Esophagus muscularis mucosa (tissue), 4 donors: ENCODE measurements around the gene FBXL19. TPM values are rescaled to one million over a fixed set of nuclear protein-coding genes. Genes with fewer than 3 reads are reported as not detected.
"Not testable (repeated sequence)": the region's sequence is repeated elsewhere in the genome, so short reads cannot be mapped to it uniquely, and the experiment has no call there.

Experiments
- DNase-seq: peaks from one replicate; pipeline ENCODE4 v3.0.0-alpha.2; 2017; ENCODE audit errors: extremely low spot score
- H3K27ac ChIP-seq, 4 donors: fragments of 200-600 bp; sonication (generic); replicated peaks in 1 of 4; 1 replicate in 3 of 4; 2 replicates in 1 of 4; pipeline ENCODE4 v1.5.1; 2016 to 2019; ENCODE audit warnings: mild to moderate bottlenecking in 1 of 4
- H3K27me3 ChIP-seq, 4 donors: fragments of 200-600 bp; sonication (generic); one replicate each; pipeline versions ENCODE4 v1.5.1 to v1.6.0; 2016 to 2019
- H3K36me3 ChIP-seq, 4 donors: fragments of 200-600 bp; sonication (generic); one replicate each; pipeline ENCODE4 v1.5.1; 2016 to 2019
- H3K4me1 ChIP-seq, 4 donors: fragments of 200-600 bp; sonication (generic); one replicate each; pipeline ENCODE4 v1.5.1; 2016 to 2019
- H3K4me3 ChIP-seq, 4 donors: fragments of 200-600 bp; sonication (generic); 1 replicate in 2 of 4; 2 replicates in 2 of 4; pipeline ENCODE4 v1.5.1; 2016 to 2019; ENCODE audit warnings: mild to moderate bottlenecking in 4 of 4, moderate library complexity in 1 of 4
- H3K9me3 ChIP-seq, 4 donors: fragments of 200-600 bp; sonication (generic); 1 replicate in 3 of 4; 2 replicates in 1 of 4; pipeline ENCODE4 v1.5.1; 2016 to 2019
- CTCF ChIP-seq, 3 experiments: fragments of 200-600 bp in 2 of 3; fragments of 450-650 bp in 1 of 3; sonication (generic) in 2 of 3; IDR thresholded peaks; one replicate each; pipeline ENCODE4 v1.5.1; 2017 to 2019; ENCODE audit warnings: antibody characterized with exemption in 3 of 3, mild to moderate bottlenecking in 2 of 3, moderate library complexity in 1 of 3
- EP300 ChIP-seq: sonication (generic); formaldehyde crosslinking; IDR thresholded peaks from one replicate; pipeline ENCODE4 v1.6.1; 2017; ENCODE audit warnings: antibody characterized with exemption
- POLR2A ChIP-seq: fragments of 450-650 bp; IDR thresholded peaks from one replicate; pipeline ENCODE4 v1.6.1; 2017; ENCODE audit warnings: antibody characterized with exemption, moderate library complexity, mild to moderate bottlenecking, low read depth
- POLR2AphosphoS5 ChIP-seq, 2 donors: sonication (generic); formaldehyde crosslinking; IDR thresholded peaks; one replicate each; pipeline ENCODE4 v1.6.1; 2017; ENCODE audit warnings: antibody characterized with exemption in 2 of 2
- WGBS: methylation state at CpG from one replicate; pipeline ENCODE4 v1.1.5; 2018; 5-methylcytosine and 5-hydroxymethylcytosine counted together
- intact Hi-C: fragments of 100-400 bp; cut with DNase I; formaldehyde crosslinking; loops from one replicate; pipeline ENCODE4 v1.15.1; 2023
- total RNA-seq, 4 donors: library from RNA; depleted of rRNA; stranded (reverse); fragments of >200 nt; gene quantifications; one replicate each; pipeline versions ENCODE4 v1.1.0 to v1.2.1, GENCODE V29; 2016

The FBXL19 gene
- total RNA-seq, 4 donors from 2014 or later, result 12.1 to 28.1 (median 17.7) TPM

DNA sequence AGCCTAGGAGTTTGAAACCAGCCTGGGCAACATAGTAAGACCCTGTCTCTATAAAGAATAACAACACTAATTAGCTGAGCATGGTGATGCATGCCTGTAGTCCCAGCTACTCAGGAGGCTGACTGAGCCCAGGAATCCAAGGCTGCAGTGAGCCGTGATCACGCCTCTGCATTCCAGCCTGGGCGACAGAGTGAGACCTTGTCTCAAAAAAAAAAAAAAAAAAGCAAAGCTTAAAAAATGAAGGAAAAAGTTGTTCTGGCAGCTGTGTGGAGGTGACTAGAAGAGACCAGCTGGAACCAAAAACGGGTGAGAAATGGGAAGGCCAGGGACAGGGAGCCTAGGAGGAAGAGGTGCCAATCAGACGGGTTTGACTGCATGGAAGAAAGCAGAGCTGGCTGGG is 33.7 kb upstream of the FBXL19 start:
- Histone ChIP-seq H3K9me3 (no peaks in the 10 kb centered on the region), H3K27me3 (no peaks in the 10 kb centered on the region), H3K27ac (no peak overlapping the region), H3K4me1 (peaks cover 18 to 23% (median 21%) of the 10 kb centered on the region in 4 donors), H3K36me3 (peaks cover 0 to 76% (median 72%) of the 10 kb centered on the region in 4 donors), H3K4me3 (no peak overlapping the region)
- no peak for TF ChIP-seq CTCF (IDR thresholded peaks at IDR 0.05)
- no peak for TF ChIP-seq POLR2A
- TF ChIP-seq POLR2AphosphoS5 (IDR thresholded peaks at IDR 0.05), result no peak
- no peak for TF ChIP-seq EP300
- 77% methylated on average over 5 of the region's 5 CpGs for WGBS
- no peak for DNase-seq
- intact Hi-C loops, result no loop called here

- H3K27ac ChIP-seq, H3K9me3 ChIP-seq, H3K4me3 ChIP-seq, DNase-seq, H3K27me3 ChIP-seq, intact Hi-C loops: not testable (repeated sequence)
- 92% methylated on average over 15 of the region's 15 CpGs for WGBS
- Histone ChIP-seq H3K36me3 (peaks cover 0 to 61% (median 57%) of the 10 kb centered on the region in 4 donors), H3K4me1 (peaks cover 32 to 38% (median 36%) of the 10 kb centered on the region in 4 donors)
Measured at GRCh38 chr16:30891043-30891823, 32.1 kb upstream of the FBXL19 start.

DNA sequence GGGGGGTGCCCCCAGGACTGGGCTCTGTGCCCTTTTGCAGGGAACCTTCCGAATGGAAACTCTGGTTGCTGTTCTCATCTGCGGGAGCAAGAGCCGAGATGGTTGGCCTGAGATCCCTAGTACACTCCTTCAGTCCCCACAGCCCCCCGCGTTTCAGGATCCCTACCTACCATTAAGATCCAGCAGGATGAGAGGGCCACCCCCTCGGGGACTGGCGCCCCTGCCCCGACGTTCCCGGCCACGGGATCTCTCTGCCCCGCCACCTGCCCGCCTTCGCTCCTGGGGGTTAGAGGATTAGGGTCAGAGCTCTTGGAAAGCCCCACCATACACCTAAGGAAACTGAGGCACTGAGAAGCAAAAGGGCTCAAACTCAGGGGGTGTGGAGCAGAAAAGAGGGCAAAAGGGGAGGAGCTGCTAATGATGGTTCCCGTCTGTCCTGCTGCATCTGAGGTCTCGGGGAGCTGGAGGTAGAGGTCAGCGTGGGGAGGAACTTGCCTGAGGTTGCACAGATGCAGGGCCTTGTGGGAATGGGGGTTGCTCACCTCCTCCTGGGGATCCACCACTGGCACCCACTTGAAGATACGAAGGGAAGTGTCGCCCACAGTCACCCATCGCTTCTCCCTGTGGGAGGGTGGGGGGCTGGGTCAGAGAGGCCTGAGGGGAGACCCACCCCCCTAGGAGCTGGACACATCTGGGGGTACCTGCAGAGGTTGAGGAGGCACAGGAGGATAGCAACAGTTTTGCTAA is 30.5 kb upstream of the FBXL19 start:
- Histone ChIP-seq H3K36me3 (peaks cover 0 to 45% (median 42%) of the 10 kb centered on the region in 4 donors), H3K4me1 (peaks cover 35 to 48% (median 44%) of the 10 kb centered on the region in 4 donors), H3K27me3 (no peaks in the 10 kb centered on the region), H3K4me3 (peak overlapping the region; percentile 70 to 89 (median 82)), H3K9me3 (no peaks in the 10 kb centered on the region), H3K27ac (peak overlapping the region; percentile 96 to 99 (median 98))
- no peak for TF ChIP-seq POLR2AphosphoS5 (IDR thresholded peaks at IDR 0.05)
- no peak for TF ChIP-seq CTCF (IDR thresholded peaks at IDR 0.05)
- TF ChIP-seq EP300, result no peak
- no peak for TF ChIP-seq POLR2A
- WGBS, result 45% methylated on average over 13 of the region's 20 CpGs
- intact Hi-C loops, result no loop called here
- no peak for DNase-seq

DNA sequence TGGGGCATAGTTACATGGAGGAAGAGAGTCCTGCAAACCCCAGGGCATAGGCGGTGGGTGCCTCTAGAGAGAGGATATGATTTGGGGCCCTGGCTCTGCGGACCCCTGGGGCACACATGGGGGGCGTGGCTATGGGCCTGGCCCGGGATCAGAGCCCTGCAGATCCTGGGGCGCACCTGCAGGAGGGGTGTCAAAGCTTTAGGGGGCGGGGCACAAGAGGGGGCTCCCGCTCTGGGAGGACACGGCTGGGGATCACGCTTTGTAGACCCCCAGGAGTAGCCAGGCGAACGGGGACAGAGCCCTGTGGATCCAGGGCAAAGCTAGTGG is 30.0 kb upstream of the FBXL19 start:
- 6% methylated on average over 5 of the region's 11 CpGs for WGBS
- no peak for TF ChIP-seq EP300
- TF ChIP-seq CTCF (IDR thresholded peaks at IDR 0.05), result no peak
- no peak for TF ChIP-seq POLR2AphosphoS5 (IDR thresholded peaks at IDR 0.05)
- no peak for TF ChIP-seq POLR2A
- Histone ChIP-seq H3K4me3 (peak overlapping the region; percentile 70 to 89 (median 82)), H3K9me3 (no peaks in the 10 kb centered on the region), H3K27ac (peak overlapping the region; percentile 96 to 99 (median 98)), H3K4me1 (peaks cover 35 to 48% (median 44%) of the 10 kb centered on the region in 4 donors), H3K27me3 (no peaks in the 10 kb centered on the region), H3K36me3 (peaks cover 0 to 40% (median 38%) of the 10 kb centered on the region in 4 donors)
- intact Hi-C loops, result no loop called here
- DNase-seq, result no peak

DNA sequence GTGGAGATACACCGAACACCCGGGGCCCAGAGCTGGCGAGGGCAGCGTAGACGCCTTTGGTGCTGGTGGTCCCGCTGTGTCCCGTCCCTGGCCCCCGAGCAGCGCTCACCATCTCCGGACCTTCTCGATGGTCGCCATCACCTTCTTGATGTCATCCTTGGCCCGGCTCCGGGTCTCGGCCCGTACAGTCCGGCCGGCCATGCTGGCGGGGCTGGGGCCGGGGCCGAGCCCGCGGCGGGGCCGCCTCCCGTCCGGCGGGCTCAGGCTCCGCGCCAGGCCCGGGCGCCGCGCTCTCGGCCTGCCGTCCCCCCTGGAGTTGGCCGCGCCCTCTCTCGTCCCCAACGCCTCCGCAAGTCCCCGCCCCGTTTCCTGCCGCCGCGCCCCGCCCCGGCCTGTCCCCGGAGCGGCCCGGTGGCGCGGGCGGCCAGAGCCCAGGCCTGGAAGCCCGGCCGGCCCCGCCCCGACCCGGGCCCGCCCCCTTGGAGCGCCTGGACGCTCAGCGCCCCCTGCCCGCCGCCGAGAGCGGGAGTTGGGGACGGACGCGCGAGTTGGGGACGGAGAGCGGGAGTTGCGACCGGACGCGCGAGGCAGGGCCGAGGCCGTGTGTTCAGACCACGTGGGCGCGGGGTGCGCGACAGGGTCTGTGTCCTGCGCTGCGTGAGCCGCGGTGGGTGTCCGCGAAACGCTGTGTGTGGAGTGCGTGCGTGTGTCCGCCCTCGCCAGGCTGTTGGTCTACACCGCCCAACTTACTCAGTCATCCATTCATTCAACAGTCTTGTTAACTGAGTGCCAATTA is 29.4 kb upstream of the FBXL19 start, which contains the start of gene BCL7C:
BCL7C (minus strand) TSS at position 334 of the 796 bp plus-strand sequence; CDS start at position 201, 133 bp downstream.
- H3K36me3 ChIP-seq, result peaks cover 0 to 34% (median 32%) of the 10 kb centered on the region in 4 donors
- no peaks in the 10 kb centered on the region for H3K9me3 ChIP-seq
- no peaks in the 10 kb centered on the region for H3K27me3 ChIP-seq
- DNase-seq, result peak; percentile 96
- peaks cover 35 to 48% (median 44%) of the 10 kb centered on the region in 4 donors for H3K4me1 ChIP-seq
- intact Hi-C loops, result no loop called here
- H3K27ac ChIP-seq, result peak within 1 kb of the TSS; percentile 96 to 99 (median 98)
- peak; percentile 55 to 66 (median 55) for TF ChIP-seq CTCF (IDR thresholded peaks at IDR 0.05)
- TF ChIP-seq EP300, result no peak
- no peak for TF ChIP-seq POLR2A
- TF ChIP-seq POLR2AphosphoS5 (IDR thresholded peaks at IDR 0.05), result peak; percentile 61 to 63
- peak within 1 kb of the TSS; percentile 70 to 89 (median 82) for H3K4me3 ChIP-seq
- WGBS, result no CpG with 5 or more reads among the region's 97 CpGs
